HL-60 (cell line): ENCODE results near the gene COL4A2.

ENCODE experiments used
- DNase-seq, 2 experiments: peaks; one replicate each; pipeline ENCODE4 v3.0.0-alpha.2; 2010 to 2020; ENCODE audit warnings: low read depth in 1 of 2, low spot score in 1 of 2
- H3K27ac ChIP-seq: fragments of 250-450 bp; sonication (Bioruptor Pico); replicated peaks from 2 replicates; pipeline ENCODE4 v1.5.1; 2020; ENCODE audit warnings: mild to moderate bottlenecking, moderate library complexity
- H3K27me3 ChIP-seq: fragments of 250-450 bp; sonication (Bioruptor Pico); 2 replicates; pipeline ENCODE4 v1.5.1; 2021; ENCODE audit warnings: mild to moderate bottlenecking, moderate library complexity; ENCODE audit not compliant: insufficient read depth, poor library complexity, severe bottlenecking
- H3K4me3 ChIP-seq: replicated peaks from 2 replicates; pipeline ENCODE4 v1.5.1; 2011; ENCODE audit warnings: mild to moderate bottlenecking, control low read depth, low read length; ENCODE audit not compliant: insufficient read depth
- GABPA ChIP-seq: IDR thresholded peaks from 2 replicates; pipeline ENCODE4 v1.6.1; 2012; ENCODE audit warnings: low read depth
- POLR2AphosphoS5 ChIP-seq: IDR thresholded peaks from 2 replicates; pipeline ENCODE4 v1.6.1; 2012; ENCODE audit warnings: low read depth
- SPI1 ChIP-seq: IDR thresholded peaks from 2 replicates; pipeline ENCODE4 v1.6.1; 2012; ENCODE audit warnings: low read depth, mild to moderate bottlenecking, borderline replicate concordance
- TF ChIP-seq, protein P1 (sequence below): IDR thresholded peaks from 2 replicates; pipeline ENCODE4 v1.6.1; 2012; ENCODE audit warnings: low read depth; ENCODE audit not compliant: insufficient replicate concordance
- TF ChIP-seq, protein P2 (sequence below): IDR thresholded peaks from one replicate; pipeline ENCODE4 v1.5.1; 2011; ENCODE audit warnings: low read length, control low read depth, inconsistent platforms; ENCODE audit not compliant: insufficient read depth

The COL4A2 gene

DNA sequence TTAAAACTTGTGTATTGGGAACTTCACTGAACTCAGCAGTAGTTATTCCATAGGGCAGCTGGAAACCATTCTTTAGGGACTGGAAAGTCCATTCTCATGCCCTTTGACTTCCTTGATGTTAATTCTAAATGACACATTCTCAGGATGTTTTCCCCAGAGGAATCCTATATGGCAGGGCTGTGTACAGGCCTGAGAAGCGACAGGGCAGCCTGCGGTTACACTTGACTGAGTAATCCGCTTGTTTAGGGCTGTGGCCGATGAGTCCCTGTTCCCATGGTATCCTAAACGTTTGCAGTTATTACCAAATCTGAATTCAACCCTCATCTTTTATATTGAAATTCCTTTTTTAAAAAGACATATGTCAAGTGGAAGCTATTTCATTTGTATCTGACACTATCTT is 83.5 kb downstream of the COL4A2 start:
- no peak for DNase-seq
- TF ChIP-seq GABPA (no peak), POLR2AphosphoS5 (no peak), SPI1 (no peak)
- TF ChIP-seq, protein P1, sequence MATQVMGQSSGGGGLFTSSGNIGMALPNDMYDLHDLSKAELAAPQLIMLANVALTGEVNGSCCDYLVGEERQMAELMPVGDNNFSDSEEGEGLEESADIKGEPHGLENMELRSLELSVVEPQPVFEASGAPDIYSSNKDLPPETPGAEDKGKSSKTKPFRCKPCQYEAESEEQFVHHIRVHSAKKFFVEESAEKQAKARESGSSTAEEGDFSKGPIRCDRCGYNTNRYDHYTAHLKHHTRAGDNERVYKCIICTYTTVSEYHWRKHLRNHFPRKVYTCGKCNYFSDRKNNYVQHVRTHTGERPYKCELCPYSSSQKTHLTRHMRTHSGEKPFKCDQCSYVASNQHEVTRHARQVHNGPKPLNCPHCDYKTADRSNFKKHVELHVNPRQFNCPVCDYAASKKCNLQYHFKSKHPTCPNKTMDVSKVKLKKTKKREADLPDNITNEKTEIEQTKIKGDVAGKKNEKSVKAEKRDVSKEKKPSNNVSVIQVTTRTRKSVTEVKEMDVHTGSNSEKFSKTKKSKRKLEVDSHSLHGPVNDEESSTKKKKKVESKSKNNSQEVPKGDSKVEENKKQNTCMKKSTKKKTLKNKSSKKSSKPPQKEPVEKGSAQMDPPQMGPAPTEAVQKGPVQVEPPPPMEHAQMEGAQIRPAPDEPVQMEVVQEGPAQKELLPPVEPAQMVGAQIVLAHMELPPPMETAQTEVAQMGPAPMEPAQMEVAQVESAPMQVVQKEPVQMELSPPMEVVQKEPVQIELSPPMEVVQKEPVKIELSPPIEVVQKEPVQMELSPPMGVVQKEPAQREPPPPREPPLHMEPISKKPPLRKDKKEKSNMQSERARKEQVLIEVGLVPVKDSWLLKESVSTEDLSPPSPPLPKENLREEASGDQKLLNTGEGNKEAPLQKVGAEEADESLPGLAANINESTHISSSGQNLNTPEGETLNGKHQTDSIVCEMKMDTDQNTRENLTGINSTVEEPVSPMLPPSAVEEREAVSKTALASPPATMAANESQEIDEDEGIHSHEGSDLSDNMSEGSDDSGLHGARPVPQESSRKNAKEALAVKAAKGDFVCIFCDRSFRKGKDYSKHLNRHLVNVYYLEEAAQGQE: no peak
- TF ChIP-seq, protein P2, sequence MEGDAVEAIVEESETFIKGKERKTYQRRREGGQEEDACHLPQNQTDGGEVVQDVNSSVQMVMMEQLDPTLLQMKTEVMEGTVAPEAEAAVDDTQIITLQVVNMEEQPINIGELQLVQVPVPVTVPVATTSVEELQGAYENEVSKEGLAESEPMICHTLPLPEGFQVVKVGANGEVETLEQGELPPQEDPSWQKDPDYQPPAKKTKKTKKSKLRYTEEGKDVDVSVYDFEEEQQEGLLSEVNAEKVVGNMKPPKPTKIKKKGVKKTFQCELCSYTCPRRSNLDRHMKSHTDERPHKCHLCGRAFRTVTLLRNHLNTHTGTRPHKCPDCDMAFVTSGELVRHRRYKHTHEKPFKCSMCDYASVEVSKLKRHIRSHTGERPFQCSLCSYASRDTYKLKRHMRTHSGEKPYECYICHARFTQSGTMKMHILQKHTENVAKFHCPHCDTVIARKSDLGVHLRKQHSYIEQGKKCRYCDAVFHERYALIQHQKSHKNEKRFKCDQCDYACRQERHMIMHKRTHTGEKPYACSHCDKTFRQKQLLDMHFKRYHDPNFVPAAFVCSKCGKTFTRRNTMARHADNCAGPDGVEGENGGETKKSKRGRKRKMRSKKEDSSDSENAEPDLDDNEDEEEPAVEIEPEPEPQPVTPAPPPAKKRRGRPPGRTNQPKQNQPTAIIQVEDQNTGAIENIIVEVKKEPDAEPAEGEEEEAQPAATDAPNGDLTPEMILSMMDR: no peak
- H3K27me3 ChIP-seq: no peaks in the 10 kb centered on the region
- no peak overlapping the region for H3K4me3 ChIP-seq
- no peak overlapping the region for H3K27ac ChIP-seq

DNA sequence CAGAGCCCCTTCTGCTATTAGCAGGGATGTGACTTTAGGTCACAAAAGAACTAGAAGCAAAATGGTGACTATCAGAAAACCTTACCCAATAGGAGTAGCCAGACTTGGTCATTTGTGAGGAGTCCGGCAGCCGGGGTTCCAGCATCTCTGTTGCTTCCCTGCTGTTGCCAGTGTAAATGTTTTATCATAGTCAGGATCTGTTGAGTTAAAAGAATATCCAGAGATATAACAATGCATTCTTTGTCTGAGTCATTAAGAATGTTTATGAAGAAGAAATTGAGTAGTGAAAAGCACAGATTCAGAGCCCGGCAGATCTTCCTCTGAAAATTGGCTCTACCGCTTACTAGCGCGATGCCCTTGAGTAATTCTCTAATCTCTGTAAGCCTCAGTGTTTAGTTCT is 84.2 kb downstream of the COL4A2 start:
- H3K27me3 ChIP-seq: no peaks in the 10 kb centered on the region
- no peak for TF ChIP-seq GABPA
- TF ChIP-seq SPI1: no peak
- TF ChIP-seq, protein P1: no peak
- TF ChIP-seq POLR2AphosphoS5: no peak
- TF ChIP-seq, protein P2: no peak
- no peak for DNase-seq
- H3K4me3 ChIP-seq: no peak overlapping the region
- H3K27ac ChIP-seq: no peak overlapping the region

DNA sequence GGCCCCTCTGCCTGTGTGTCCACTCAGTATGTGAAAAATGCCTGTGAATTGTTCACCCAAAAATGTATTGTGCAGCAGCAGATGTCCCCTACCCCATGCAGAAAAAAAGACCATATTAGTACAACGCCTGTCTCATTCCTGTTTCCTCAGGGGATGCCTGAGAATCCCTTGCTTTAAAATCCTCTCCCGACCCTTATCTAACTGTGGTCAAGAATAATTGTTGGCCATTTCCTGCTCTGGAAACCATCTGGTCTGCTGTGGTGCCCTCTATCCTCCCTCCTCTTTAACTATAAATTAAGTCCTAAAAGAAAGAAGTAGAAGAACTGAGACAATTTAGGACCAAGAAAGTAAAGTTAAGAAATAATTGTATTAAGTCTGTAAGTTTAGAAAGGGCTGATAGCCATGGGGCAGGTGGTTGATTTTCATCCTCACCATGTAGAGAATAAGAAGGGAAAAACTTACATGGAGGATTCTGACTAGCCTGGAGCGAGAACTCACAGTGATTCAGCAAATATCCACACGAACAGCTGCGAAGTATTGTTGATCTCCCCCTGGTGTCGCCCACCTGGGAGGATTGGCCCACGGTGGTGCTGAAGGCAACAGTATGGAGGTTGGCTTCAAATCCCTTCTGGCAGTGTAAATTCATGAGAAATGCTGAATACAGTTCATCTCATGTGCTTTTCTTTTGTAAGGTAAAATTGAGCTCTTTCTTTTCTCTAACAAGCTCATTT is 85.6 kb downstream of the COL4A2 start:
- H3K27me3 ChIP-seq: peaks cover 5% of the 10 kb centered on the region
- TF ChIP-seq, protein P2: no peak
- TF ChIP-seq SPI1: no peak
- no peak for TF ChIP-seq POLR2AphosphoS5
- TF ChIP-seq GABPA: no peak
- TF ChIP-seq, protein P1: no peak
- H3K27ac ChIP-seq: no peak overlapping the region
- no peak overlapping the region for H3K4me3 ChIP-seq
- no peak for DNase-seq
